H54 (cell line): ENCODE measurements around the gene WEE2.
A peak's percentile ranks its signal among the peaks of the same experiment; 100 is the strongest.
"Not testable (repeated sequence)": the region's sequence is repeated elsewhere in the genome, so short reads cannot be mapped to it uniquely, and the experiment has no call there.

ENCODE experiments used
- DNase-seq: peaks from one replicate; pipeline ENCODE4 v3.0.0; 2011; ENCODE audit warnings: low spot score, mixed read lengths; ENCODE audit not compliant: insufficient read length
- FAIRE-seq: peaks from 3 replicates; lab custom pipeline; 2011; peaks lifted over from hg19 to GRCh38; lab: Jason Lieb, UNC
- POLR2A ChIP-seq: IDR thresholded peaks from 2 replicates; pipeline ENCODE4 v1.6.1; 2011; ENCODE audit warnings: low read depth, mild to moderate bottlenecking, low read length

Gene WEE2

GRCh38 chr7:141679014-141679413 is 29.1 kb upstream of the WEE2 start:
- TF ChIP-seq POLR2A: no peak
- FAIRE-seq (no peak), DNase-seq (no peak)

- TF ChIP-seq POLR2A: no peak
- no peak for DNase-seq
- FAIRE-seq: no peak
These were observed 22.7 kb upstream of the WEE2 start for GRCh38 chr7:141685285-141686023.

- FAIRE-seq (no peak), DNase-seq (no peak)
- no peak for TF ChIP-seq POLR2A
These were observed 22.1 kb upstream of the WEE2 start for GRCh38 chr7:141686074-141686473.

- DNase-seq: no peak
- no peak for FAIRE-seq
- TF ChIP-seq POLR2A: no peak
These were observed 21.5 kb upstream of the WEE2 start for GRCh38 chr7:141686670-141687069.

DNA sequence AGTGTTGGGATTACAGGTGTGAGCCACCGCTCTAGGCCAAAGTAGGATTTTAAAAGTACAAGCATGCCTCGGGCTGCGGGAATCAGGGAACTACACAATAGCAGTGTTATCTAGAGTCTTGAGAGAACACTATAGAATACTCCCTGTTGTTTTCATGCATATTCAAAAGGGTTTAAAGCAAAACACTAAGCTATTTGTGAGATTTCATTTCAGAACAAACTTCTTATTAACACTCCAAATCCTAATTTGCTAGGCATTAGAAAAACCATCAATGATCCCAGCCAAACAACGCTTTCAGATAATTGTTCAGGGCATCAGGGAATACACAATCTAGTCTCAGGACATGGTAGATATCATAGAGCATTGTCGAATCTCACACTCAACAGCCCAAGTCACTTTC is 20.1 kb upstream of the WEE2 start:
- FAIRE-seq: no peak
- DNase-seq: no peak
- no peak for TF ChIP-seq POLR2A

- not testable (repeated sequence) for DNase-seq, FAIRE-seq
These were observed 18.9 kb upstream of the WEE2 start for GRCh38 chr7:141689072-141689825.

GRCh38 chr7:141691540-141691939 is 16.6 kb upstream of the WEE2 start:
- DNase-seq: no peak
- TF ChIP-seq POLR2A: no peak
- no peak for FAIRE-seq

GRCh38 chr7:141691961-141692360 is 16.2 kb upstream of the WEE2 start:
- DNase-seq (no peak), FAIRE-seq (no peak)
- no peak for TF ChIP-seq POLR2A

DNA sequence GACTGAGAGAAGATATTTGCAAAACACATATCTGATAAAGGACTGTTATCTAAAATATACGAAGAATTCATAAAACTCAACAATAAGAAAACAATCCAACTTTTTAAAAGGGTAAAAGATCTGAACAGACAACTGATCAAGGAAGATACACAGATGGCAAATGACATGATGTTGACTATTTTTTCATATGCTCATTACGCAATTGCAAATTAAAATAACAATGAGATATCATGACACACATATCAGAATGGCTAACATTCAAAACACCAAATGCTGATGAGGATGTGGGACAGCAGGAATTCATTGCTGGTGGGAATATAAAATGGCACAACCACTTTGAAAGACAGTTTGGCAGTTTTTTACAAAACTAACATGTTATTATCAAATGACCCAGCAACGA is 15.1 kb upstream of the WEE2 start:
- DNase-seq (no peak), FAIRE-seq (no peak)
- no peak for TF ChIP-seq POLR2A

GRCh38 chr7:141695803-141696289 is 12.3 kb upstream of the WEE2 start:
- TF ChIP-seq POLR2A: no peak
- FAIRE-seq: no peak
- DNase-seq: no peak

DNA sequence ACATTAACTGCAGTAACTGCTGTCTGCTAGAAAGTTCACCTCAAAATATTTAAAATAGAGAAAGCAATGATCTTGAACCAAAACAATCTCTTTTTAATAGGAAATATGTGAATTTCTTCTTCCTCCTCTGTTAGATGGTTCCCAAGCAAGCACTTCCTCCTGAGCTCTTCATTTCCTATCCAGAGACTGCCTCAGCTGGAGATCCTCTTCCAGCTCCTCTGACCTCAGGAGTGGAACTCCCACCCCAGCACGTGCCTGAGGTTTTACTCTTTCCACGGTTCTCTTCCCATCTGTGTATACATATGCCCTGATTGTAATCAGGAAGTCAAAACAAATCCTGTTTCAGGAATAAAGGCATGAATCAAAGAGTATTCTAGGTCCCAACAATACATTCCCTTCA is 11.8 kb upstream of the WEE2 start:
- TF ChIP-seq POLR2A: no peak
- DNase-seq (no peak), FAIRE-seq (no peak)

GRCh38 chr7:141697211-141697871 is 10.8 kb upstream of the WEE2 start:
- DNase-seq: peak; percentile 80
- no peak for TF ChIP-seq POLR2A
- FAIRE-seq: peak; percentile 93

DNA sequence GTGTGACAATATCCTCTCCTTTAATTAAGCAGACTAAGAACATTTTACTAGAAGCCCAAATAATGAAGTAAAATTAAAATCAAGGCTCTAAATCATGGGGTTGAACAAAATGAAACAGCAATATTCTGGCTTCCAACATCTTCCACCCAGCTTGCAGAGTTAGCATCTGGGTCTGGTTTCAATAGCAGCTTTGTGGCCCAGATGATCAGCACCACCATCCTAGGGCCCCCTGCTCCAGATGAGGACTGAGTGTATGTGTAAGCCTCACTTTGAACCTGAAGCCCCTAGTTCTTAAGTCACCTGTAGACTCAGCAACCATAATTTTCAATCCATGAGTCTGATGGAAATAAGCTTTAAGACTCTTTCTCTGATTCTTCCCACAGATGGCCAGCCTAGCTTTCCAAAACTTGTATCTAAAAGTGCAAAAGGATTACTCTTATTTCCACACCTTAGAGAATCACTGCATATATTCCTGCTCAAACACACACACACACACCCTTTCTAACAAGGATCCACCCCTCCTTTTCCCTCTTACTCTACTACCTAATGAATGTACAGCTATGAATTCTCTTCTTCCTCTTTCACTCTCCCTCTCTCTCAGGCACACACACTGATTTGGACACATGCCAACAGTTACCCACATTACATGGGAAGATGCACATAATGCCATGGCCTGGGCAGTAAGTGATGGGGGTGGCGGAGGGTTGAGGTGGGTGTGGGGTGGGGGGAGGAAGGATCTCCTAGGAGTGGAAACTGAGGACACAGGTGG is 9.7 kb upstream of the WEE2 start:
- no peak for TF ChIP-seq POLR2A
- no peak for DNase-seq

More for the DNA sequence above, 9.7 kb upstream of the WEE2 start:
- no peak for FAIRE-seq
